ENCODE data around the gene OR2J2. TPM values are rescaled to one million over a fixed set of nuclear protein-coding genes. Genes with fewer than 3 reads are reported as not detected.
"Not testable (repeated sequence)": the region's sequence is repeated elsewhere in the genome, so short reads cannot be mapped to it uniquely, and the experiment has no call there.

The OR2J2 gene
- total and polyA plus RNA-seq, 9 of the 15 experiments (the other 6 are each of a cell fraction or from before 2014, with no cell fraction given) = not detected

DNA sequence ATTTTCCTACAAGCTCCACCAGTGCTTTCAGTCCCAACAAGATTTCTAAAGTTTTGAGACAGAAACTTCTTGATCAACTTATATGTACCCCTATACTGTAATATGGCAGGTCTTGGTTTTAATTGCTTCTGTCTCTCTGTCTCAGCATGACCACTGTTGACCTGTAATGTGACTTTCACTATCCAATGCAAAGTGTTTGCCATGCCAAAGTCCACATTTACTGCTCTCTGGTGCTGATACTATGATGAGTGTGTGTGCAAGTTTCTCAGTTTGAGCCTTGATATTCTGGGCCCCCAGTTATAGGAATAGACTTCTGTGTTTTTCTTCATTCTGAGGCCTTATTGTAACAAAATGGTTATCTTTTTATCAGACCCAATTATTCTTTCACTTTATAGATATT lies 45.8 kb downstream of the OR2J2 start:
- no peak overlapping the region for H3K9ac ChIP-seq (ENCODE audit: insufficient read depth in 1 of 2, low read depth in 2 of 2, low read length in 2 of 2)
- no peaks in the 10 kb centered on the region for H3K9me3 ChIP-seq (replicated peaks; ENCODE audit: control insufficient read depth, insufficient read depth, low read depth, low read length)
- no peaks in the 10 kb centered on the region for H3K79me2 ChIP-seq (ENCODE audit: control insufficient read depth, insufficient read depth, low read length)
- in situ Hi-C loops (cut with MboI) = loop anchor here (25.0 kb wide), 1 partner anchor 379 kb away; no protein-coding TSS in a partner anchor
- no peaks in the 10 kb centered on the region for H3K9me1 ChIP-seq (ENCODE audit: control insufficient read depth, insufficient read depth, low read length)
- DNase-seq (ENCODE audit: extremely low read depth in 1 of 4, low spot score in 3 of 4) (no peak), FAIRE-seq (no peak), ATAC-seq (no peak)
- no peak for TF ChIP-seq GTF2F1 (IDR thresholded peaks at IDR 0.05; ENCODE audit: low read depth, low read length)
- TF ChIP-seq, protein P1, sequence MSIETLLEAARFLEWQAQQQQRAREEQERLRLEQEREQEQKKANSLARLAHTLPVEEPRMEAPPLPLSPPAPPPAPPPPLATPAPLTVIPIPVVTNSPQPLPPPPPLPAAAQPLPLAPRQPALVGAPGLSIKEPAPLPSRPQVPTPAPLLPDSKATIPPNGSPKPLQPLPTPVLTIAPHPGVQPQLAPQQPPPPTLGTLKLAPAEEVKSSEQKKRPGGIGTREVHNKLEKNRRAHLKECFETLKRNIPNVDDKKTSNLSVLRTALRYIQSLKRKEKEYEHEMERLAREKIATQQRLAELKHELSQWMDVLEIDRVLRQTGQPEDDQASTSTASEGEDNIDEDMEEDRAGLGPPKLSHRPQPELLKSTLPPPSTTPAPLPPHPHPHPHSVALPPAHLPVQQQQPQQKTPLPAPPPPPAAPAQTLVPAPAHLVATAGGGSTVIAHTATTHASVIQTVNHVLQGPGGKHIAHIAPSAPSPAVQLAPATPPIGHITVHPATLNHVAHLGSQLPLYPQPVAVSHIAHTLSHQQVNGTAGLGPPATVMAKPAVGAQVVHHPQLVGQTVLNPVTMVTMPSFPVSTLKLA (conservative IDR thresholded peaks at IDR 0.05) = no peak
- TF ChIP-seq HIVEP1 (CRISPR knock-in tag; IDR thresholded peaks at IDR 0.05) = no peak
- TF ChIP-seq CTBP1 (IDR thresholded peaks at IDR 0.05; ENCODE audit: borderline replicate concordance) = no peak
- no peak for TF ChIP-seq ZNF707 (CRISPR knock-in tag; conservative IDR thresholded peaks at IDR 0.05)
- intact Hi-C loops (cut with micrococcal nuclease) = no loop called here
- H3K4me1 ChIP-seq (replicated peaks in 1 of 2; ENCODE audit: control insufficient read depth in 2 of 2, insufficient read depth in 2 of 2, low read length in 2 of 2) = no peaks in the 10 kb centered on the region
- no peaks in the 10 kb centered on the region for H3K27me3 ChIP-seq (ENCODE audit: control insufficient read depth in 2 of 2, insufficient read depth in 2 of 2, low read length in 2 of 2)
- no peak overlapping the region for H3K4me3 ChIP-seq
- ChIA-PET CTCF (ENCODE audit: low intra/inter-chr PET ratio) (no interaction called here), POLR2A (interaction anchor here (0.6 kb wide), 1 partner anchor 10 kb away, joined by 3 read pairs; no protein-coding TSS in a partner anchor)
- H3K36me3 ChIP-seq (ENCODE audit: control insufficient read depth, insufficient read depth, low read length) = no peaks in the 10 kb centered on the region
- H3K27ac ChIP-seq (ENCODE audit: extremely low read depth, low read depth, low read length) = no peak overlapping the region
- no peaks in the 10 kb centered on the region for H4K20me1 ChIP-seq (replicated peaks; ENCODE audit: control insufficient read depth, insufficient read depth, low read length)
- BruUV-seq (replicated peaks) = no TSS peak
- no peak overlapping the region for H3K4me2 ChIP-seq (ENCODE audit: insufficient read depth, low read length)
- H2AFZ ChIP-seq (ENCODE audit: low read depth, low read length) = no peak overlapping the region

DNA sequence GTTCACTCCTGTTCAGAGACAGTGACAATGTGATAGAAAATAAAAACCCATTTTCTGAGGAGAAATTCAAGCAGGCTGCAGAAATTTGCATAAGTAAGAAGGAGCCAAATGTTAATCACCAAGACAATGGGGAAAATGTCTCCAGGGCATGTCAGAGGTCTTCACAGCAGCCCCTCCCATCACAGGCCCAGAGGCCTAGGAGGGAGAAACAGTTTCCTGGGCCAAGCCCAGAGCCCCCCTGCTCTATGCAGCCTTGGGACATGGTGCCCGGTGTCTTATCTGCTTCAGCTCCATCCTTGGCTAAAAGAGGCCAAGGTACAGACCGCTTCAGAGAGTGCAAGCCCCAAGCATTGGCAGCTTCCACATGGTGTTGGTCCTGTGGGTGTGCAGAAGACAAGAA lies 46.5 kb downstream of the OR2J2 start:
- BruUV-seq (replicated peaks); H3K27ac ChIP-seq (ENCODE audit: extremely low read depth, low read depth, low read length); H3K4me2 ChIP-seq (ENCODE audit: insufficient read depth, low read length); CTCF ChIA-PET (ENCODE audit: low intra/inter-chr PET ratio); POLR2A ChIA-PET; H3K4me1 ChIP-seq (replicated peaks in 1 of 2; ENCODE audit: control insufficient read depth in 2 of 2, insufficient read depth in 2 of 2, low read length in 2 of 2); H3K27me3 ChIP-seq (ENCODE audit: control insufficient read depth in 2 of 2, insufficient read depth in 2 of 2, low read length in 2 of 2); DNase-seq (ENCODE audit: extremely low read depth in 1 of 4, low spot score in 3 of 4); H4K20me1 ChIP-seq (replicated peaks; ENCODE audit: control insufficient read depth, insufficient read depth, low read length); H3K4me3 ChIP-seq; H3K9me1 ChIP-seq (ENCODE audit: control insufficient read depth, insufficient read depth, low read length); H3K9ac ChIP-seq (ENCODE audit: insufficient read depth in 1 of 2, low read depth in 2 of 2, low read length in 2 of 2); intact Hi-C loops (cut with micrococcal nuclease); H3K79me2 ChIP-seq (ENCODE audit: control insufficient read depth, insufficient read depth, low read length); ATAC-seq; H3K9me3 ChIP-seq (replicated peaks; ENCODE audit: control insufficient read depth, insufficient read depth, low read depth, low read length); H3K36me3 ChIP-seq (ENCODE audit: control insufficient read depth, insufficient read depth, low read length); H2AFZ ChIP-seq (ENCODE audit: low read depth, low read length); FAIRE-seq: not testable (repeated sequence)
- 0% methylated on average over 2 of the region's 2 CpGs for WGBS (ENCODE audit: insufficient coverage, low coverage, missing lambda C conversion rate)
- in situ Hi-C loops (cut with MboI) = loop anchor here (25.0 kb wide), 1 partner anchor 380 kb away; no protein-coding TSS in a partner anchor

DNA sequence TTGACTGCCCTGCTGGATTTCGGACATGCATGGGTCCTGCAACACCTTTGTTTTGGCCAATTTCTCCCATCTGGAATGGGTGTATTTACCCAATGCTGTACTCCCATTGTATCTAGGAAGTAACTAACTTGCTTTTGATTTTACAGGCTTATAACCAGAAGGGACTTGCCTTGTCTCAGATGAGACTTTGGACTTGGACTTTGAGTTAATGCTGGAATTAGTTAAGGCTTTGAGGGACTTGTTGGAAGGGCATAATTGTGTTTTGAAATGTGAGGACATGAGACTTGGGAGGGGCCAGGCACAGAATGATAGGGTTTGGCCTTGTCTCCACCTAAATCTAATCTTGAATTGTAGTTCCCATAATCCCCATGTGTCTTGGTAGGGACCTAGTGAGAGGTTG lies 47.3 kb downstream of the OR2J2 start:
- POLR2A ChIA-PET; H3K9me1 ChIP-seq (ENCODE audit: control insufficient read depth, insufficient read depth, low read length); H3K27me3 ChIP-seq (ENCODE audit: control insufficient read depth in 2 of 2, insufficient read depth in 2 of 2, low read length in 2 of 2); H3K4me2 ChIP-seq (ENCODE audit: insufficient read depth, low read length); H3K9me3 ChIP-seq (replicated peaks; ENCODE audit: control insufficient read depth, insufficient read depth, low read depth, low read length); BruUV-seq (replicated peaks); H3K4me3 ChIP-seq; intact Hi-C loops (cut with micrococcal nuclease); H3K27ac ChIP-seq (ENCODE audit: extremely low read depth, low read depth, low read length); DNase-seq (ENCODE audit: extremely low read depth in 1 of 4, low spot score in 3 of 4); H3K9ac ChIP-seq (ENCODE audit: insufficient read depth in 1 of 2, low read depth in 2 of 2, low read length in 2 of 2); H3K79me2 ChIP-seq (ENCODE audit: control insufficient read depth, insufficient read depth, low read length); FAIRE-seq; H3K4me1 ChIP-seq (replicated peaks in 1 of 2; ENCODE audit: control insufficient read depth in 2 of 2, insufficient read depth in 2 of 2, low read length in 2 of 2); H4K20me1 ChIP-seq (replicated peaks; ENCODE audit: control insufficient read depth, insufficient read depth, low read length); H2AFZ ChIP-seq (ENCODE audit: low read depth, low read length); ATAC-seq; H3K36me3 ChIP-seq (ENCODE audit: control insufficient read depth, insufficient read depth, low read length); CTCF ChIA-PET (ENCODE audit: low intra/inter-chr PET ratio): not testable (repeated sequence)
- in situ Hi-C loops (cut with MboI) = loop anchor here (25.0 kb wide), 1 partner anchor 381 kb away; no protein-coding TSS in a partner anchor
- 0% methylated on average over 1 of the region's 1 CpG for WGBS (ENCODE audit: insufficient coverage, low coverage, missing lambda C conversion rate)
